ENCODE results near the gene HUNK.

DNA sequence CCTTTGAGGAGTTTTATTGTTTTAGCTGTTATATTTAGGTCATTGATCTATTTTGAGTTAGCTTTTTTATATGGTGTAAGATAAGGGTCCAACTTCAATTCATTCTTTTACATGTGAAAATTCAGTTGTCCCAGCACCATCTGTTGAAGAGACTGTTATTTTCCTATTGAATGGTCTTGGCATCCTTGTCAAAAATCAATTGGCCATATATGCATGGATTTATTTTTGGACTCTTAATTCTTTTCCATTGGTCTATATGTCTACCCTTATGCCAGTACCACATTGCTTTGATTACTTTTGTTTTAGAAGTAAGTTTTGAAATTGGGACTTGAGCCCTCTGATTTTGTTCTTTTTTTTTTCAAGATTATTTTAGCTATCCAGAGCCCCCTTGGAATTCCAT is 35.8 kb upstream of the HUNK start:
- TF ChIP-seq RAD21 (IDR thresholded peaks at IDR 0.05; ENCODE audit: low read depth) (no peak), TEAD4 (IDR thresholded peaks at IDR 0.05) (no peak), ZBTB7A (IDR thresholded peaks at IDR 0.05; ENCODE audit: low read depth) (no peak)
